Endothelial cell of umbilical vein (primary cell): ENCODE data around the gene CDKN2D. TPM values are rescaled to one million over a fixed set of nuclear protein-coding genes. Genes with fewer than 3 reads are reported as not detected.

ENCODE experiments used
- BruUV-seq: library from RNA; stranded (reverse); fragments of 400-500 nt; replicated peaks from 2 replicates; lab custom pipeline; 2021; lab: Mats Ljungman, UMichigan
- CTCF ChIA-PET: fragments of 300-600, 350-600 bp; sonication (Branson Sonifier 250); formaldehyde crosslinking; loops from one replicate; lab custom pipeline; 2021; ENCODE audit warnings: antibody characterized with exemption, inconsistent platforms; lab: Charles Lee
- POLR2A ChIA-PET: fragments of 300-600, 350-600 bp; sonication (Branson Sonifier 250); formaldehyde crosslinking; loops from one replicate; lab custom pipeline; 2021; ENCODE audit warnings: antibody characterized with exemption, inconsistent platforms; lab: Charles Lee
- DNase-seq: peaks from one replicate; pipeline ENCODE4 v3.0.0-alpha.2; 2011; ENCODE audit warnings: low read depth, low spot score
- FAIRE-seq: peaks from 2 replicates; lab custom pipeline; 2011; peaks lifted over from hg19 to GRCh38; lab: Jason Lieb, UNC
- H2AFZ ChIP-seq: 2 replicates; pipeline ENCODE4 v1.6.0; 2012; ENCODE audit warnings: low read depth, low read length, control low read depth, inconsistent platforms
- H3K27ac ChIP-seq: 2 replicates; pipeline ENCODE4 v1.5.1; 2011; ENCODE audit warnings: low read depth, mild to moderate bottlenecking, control low read depth, low read length, moderate library complexity; ENCODE audit not compliant: insufficient read depth
- H3K27me3 ChIP-seq, 2 experiments: 2 replicates each; pipeline versions ENCODE4 v1.6.0 to v1.6.1; 2011; ENCODE audit warnings: low read length in 2 of 2, mixed read lengths in 1 of 2; ENCODE audit not compliant: control insufficient read depth in 2 of 2, insufficient read depth in 2 of 2
- H3K36me3 ChIP-seq, 2 experiments: 2 replicates in 1 of 2; 3 replicates in 1 of 2; pipeline ENCODE4 v1.5.1; 2011; ENCODE audit warnings: low read length in 2 of 2, mild to moderate bottlenecking in 1 of 2, moderate library complexity in 1 of 2; ENCODE audit not compliant: control insufficient read depth in 2 of 2, insufficient read depth in 2 of 2; ENCODE audit errors: extremely low read depth in 1 of 2
- H3K4me1 ChIP-seq: 3 replicates; pipeline ENCODE4 v1.5.1; 2011; ENCODE audit warnings: mild to moderate bottlenecking, low read length; ENCODE audit not compliant: control insufficient read depth, insufficient read depth; ENCODE audit errors: extremely low read depth
- H3K4me2 ChIP-seq: 2 replicates; pipeline ENCODE4 v1.6.1; 2011; ENCODE audit warnings: low read length, control low read depth, mixed read lengths; ENCODE audit not compliant: insufficient read depth
- H3K4me3 ChIP-seq, 3 experiments: fragments of 200-600 bp in 1 of 3; sonication (generic), shearing (Covaris generic) in 1 of 3; replicated peaks in 1 of 3; 2 replicates each; pipeline ENCODE4 v1.5.1; 2011 to 2016; ENCODE audit warnings: control low read depth in 3 of 3, low read length in 3 of 3, mild to moderate bottlenecking in 2 of 3, inconsistent platforms in 1 of 3, low read depth in 1 of 3, moderate library complexity in 1 of 3; ENCODE audit not compliant: insufficient read depth in 1 of 3
- H3K79me2 ChIP-seq: 2 replicates; pipeline ENCODE4 v1.6.0; 2012; ENCODE audit warnings: low read length, inconsistent platforms; ENCODE audit not compliant: control insufficient read depth, insufficient read depth
- H3K9ac ChIP-seq: replicated peaks from 2 replicates; pipeline ENCODE3; 2011; ENCODE audit warnings: low read length, control low read depth; ENCODE audit not compliant: insufficient read depth; ENCODE audit errors: extremely low read depth
- H3K9me1 ChIP-seq: replicated peaks from 3 replicates; pipeline ENCODE4 v1.6.0; 2011; ENCODE audit warnings: mild to moderate bottlenecking, low read length; ENCODE audit not compliant: control insufficient read depth, insufficient read depth; ENCODE audit errors: extremely low read depth
- H3K9me3 ChIP-seq: replicated peaks from 2 replicates; pipeline ENCODE4 v1.5.1; 2012; ENCODE audit warnings: low read length, inconsistent platforms; ENCODE audit not compliant: control insufficient read depth, insufficient read depth
- H4K20me1 ChIP-seq: replicated peaks from 2 replicates; pipeline ENCODE3; 2011; ENCODE audit warnings: mild to moderate bottlenecking, low read length; ENCODE audit not compliant: control insufficient read depth, insufficient read depth; ENCODE audit errors: extremely low read depth
- CTCF ChIP-seq, 2 donors: IDR thresholded peaks; 1 replicate in 1 of 2; 2 replicates in 1 of 2; pipeline ENCODE4 v1.5.1; 2011; ENCODE audit warnings: low read length in 2 of 2, mild to moderate bottlenecking in 2 of 2, moderate library complexity in 2 of 2, control low read depth in 1 of 2, inconsistent platforms in 1 of 2, low read depth in 1 of 2; ENCODE audit not compliant: insufficient read depth in 1 of 2; ENCODE audit errors: extremely low read depth in 1 of 2
- EZH2 ChIP-seq: IDR thresholded peaks from 2 replicates; pipeline ENCODE4 v1.6.1; 2012; ENCODE audit warnings: borderline replicate concordance, low read depth, mild to moderate bottlenecking, moderate library complexity, low read length, inconsistent platforms; ENCODE audit not compliant: severe bottlenecking
- FOS ChIP-seq: IDR thresholded peaks from 2 replicates; pipeline ENCODE4 v1.6.1; 2011; ENCODE audit warnings: mild to moderate bottlenecking, low read length, moderate library complexity, borderline replicate concordance; ENCODE audit not compliant: insufficient read depth
- GATA2 ChIP-seq: IDR thresholded peaks from 2 replicates; pipeline ENCODE4 v1.7.0; 2011; ENCODE audit warnings: low read depth, mild to moderate bottlenecking, moderate library complexity, mixed read lengths, low read length; ENCODE audit not compliant: insufficient read length, insufficient read depth
- JUN ChIP-seq: IDR thresholded peaks from 2 replicates; pipeline ENCODE4 v1.6.1; 2011; ENCODE audit warnings: borderline replicate concordance, low read depth; ENCODE audit not compliant: insufficient read length, insufficient read depth
- MAX ChIP-seq: IDR thresholded peaks from 2 replicates; pipeline ENCODE4 v1.6.1; 2011; ENCODE audit not compliant: insufficient read depth, insufficient read length
- MYC ChIP-seq: IDR thresholded peaks from one replicate; pipeline ENCODE4 v1.6.1; 2011; ENCODE audit warnings: mild to moderate bottlenecking, low read depth, low read length
- POLR2A ChIP-seq: IDR thresholded peaks from 2 replicates; pipeline ENCODE4 v1.6.1; 2012; ENCODE audit warnings: low read depth, mild to moderate bottlenecking, control low read depth, low read length
- POLR2AphosphoS5 ChIP-seq: IDR thresholded peaks from 2 replicates; pipeline ENCODE4 v1.6.1; 2012; ENCODE audit warnings: low read depth, mild to moderate bottlenecking, control low read depth, low read length, moderate library complexity; ENCODE audit not compliant: insufficient read depth
- dilution Hi-C: fragments of 300-500 bp; cut with MboI; formaldehyde crosslinking; loops from one replicate; pipeline ENCODE4 v1.15.0; 2019; ENCODE audit warnings: low sequenced_read_pairs; ENCODE audit not compliant: extremely low pct_ligation_motif_present
- intact Hi-C: fragments of 100-400 bp; cut with micrococcal nuclease; formaldehyde crosslinking; loops from one replicate; pipeline ENCODE4 v1.10.0; 2022
- polyA plus RNA-seq, 4 experiments: library from polyadenylated mRNA; depleted of rRNA in 3 of 4; stranded (reverse) in 3 of 4; unstranded in 1 of 4; fragments of >200 nt; gene quantifications; 2 replicates each; pipeline versions ENCODE4 v1.2.1 to v1.2.3, GENCODE V29; 2011 to 2012; ENCODE audit warnings: missing spikeins in 1 of 4
- total RNA-seq: library from RNA; stranded (reverse); gene quantifications from 2 replicates; pipeline ENCODE4 v1.2.3, GENCODE V29; 2021

Gene CDKN2D
- total and polyA plus RNA-seq, 2 donors (not counting 3 experiments of a cell fraction or from before 2014, with no cell fraction given) = 5.9 to 9.8 TPM

DNA sequence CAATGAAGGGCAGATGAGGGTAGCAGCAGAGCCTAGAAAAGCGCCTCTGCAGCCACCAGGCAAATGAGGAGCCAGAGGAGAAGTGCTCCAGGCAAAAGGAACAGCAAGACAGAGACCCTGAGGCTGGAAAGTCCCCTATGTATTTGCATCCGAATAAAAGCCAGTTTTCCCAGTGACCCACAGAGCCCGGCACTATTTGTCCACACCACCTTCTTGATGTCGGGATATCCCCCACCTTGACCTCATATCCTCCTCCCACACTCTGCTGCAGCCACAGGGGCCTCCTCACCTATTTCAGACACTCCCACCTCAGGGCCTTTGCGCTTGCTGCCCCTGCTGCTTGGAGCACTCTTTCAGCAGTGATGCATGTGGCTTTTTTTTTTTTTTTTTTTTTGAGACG, 18.4 kb downstream of the CDKN2D start:
- H4K20me1 ChIP-seq = no peaks in the 10 kb centered on the region
- H2AFZ ChIP-seq = no peak overlapping the region
- H3K9me3 ChIP-seq = no peaks in the 10 kb centered on the region
- peaks cover 4 to 35% of the 10 kb centered on the region in 2 experiments for H3K36me3 ChIP-seq
- no peaks in the 10 kb centered on the region for H3K79me2 ChIP-seq
- no peaks in the 10 kb centered on the region for H3K9me1 ChIP-seq
- ChIA-PET POLR2A (no interaction called here), CTCF (no interaction called here)
- DNase-seq = no peak
- no peak overlapping the region for H3K4me3 ChIP-seq
- TF ChIP-seq JUN (no peak), FOS (no peak), MAX (no peak), POLR2A (no peak), EZH2 (no peak), MYC (no peak), POLR2AphosphoS5 (no peak), CTCF (IDR thresholded peaks at IDR 0.05; ENCODE audit: extremely low read depth in 1 of 2, insufficient read depth in 1 of 2, low read depth in 1 of 2, low read length in 2 of 2) (no peak), GATA2 (no peak)
- no TSS peak for BruUV-seq
- H3K4me1 ChIP-seq = no peaks in the 10 kb centered on the region
- no peak for FAIRE-seq
- H3K4me2 ChIP-seq = no peak overlapping the region
- dilution Hi-C loops (no loop called here), intact Hi-C loops (no loop called here)
- no peaks in the 10 kb centered on the region for H3K27me3 ChIP-seq
- H3K27ac ChIP-seq = no peak overlapping the region
- H3K9ac ChIP-seq = no peak overlapping the region
